H4 (cell line): ENCODE results near the gene OPCML. TPM values are rescaled to one million over a fixed set of nuclear protein-coding genes. Genes with fewer than 3 reads are reported as not detected.
A peak's percentile ranks its signal among the peaks of the same experiment; 100 is the strongest.

Experiments
- DNase-seq: peaks from one replicate; pipeline ENCODE4 v3.0.0-alpha.2; 2015; ENCODE audit warnings: low spot score
- total RNA-seq: library from RNA; depleted of rRNA; stranded (reverse); fragments of >200 nt; shearing (Covaris generic); gene quantifications from 2 replicates; pipeline ENCODE4 v1.2.3, GENCODE V29; 2014

OPCML gene
- total RNA-seq, 1 experiment from 2014 or later = 0.12 TPM

- DNase-seq = no peak
Observed at GRCh38 chr11:132942611-132943356, 589.5 kb downstream of the OPCML start.

- DNase-seq = no peak
Observed at GRCh38 chr11:132941761-132942160, 590.5 kb downstream of the OPCML start.

GRCh38 chr11:132941024-132941646 is 591.2 kb downstream of the OPCML start:
- peak; percentile 33 for DNase-seq

DNA sequence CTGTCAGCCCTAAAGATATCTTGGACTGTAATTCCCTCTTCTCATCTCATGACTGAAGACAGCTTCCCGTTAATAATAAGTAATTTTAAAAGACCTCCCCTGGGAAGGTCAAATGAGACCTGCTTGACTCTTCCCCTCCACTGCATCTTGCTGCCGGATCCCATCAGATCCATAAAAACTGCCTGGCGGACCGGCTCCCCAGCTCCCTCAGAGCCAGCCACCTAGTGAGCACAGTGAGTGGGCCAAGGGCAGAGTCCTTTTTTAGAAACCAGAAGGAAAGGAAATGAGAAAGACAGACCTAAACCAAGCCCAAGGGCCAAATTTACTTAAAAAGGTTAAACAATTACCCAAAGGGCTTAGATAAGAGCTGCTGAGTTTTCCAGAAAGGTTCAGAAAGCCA is 595.3 kb downstream of the OPCML start:
- no peak for DNase-seq

DNA sequence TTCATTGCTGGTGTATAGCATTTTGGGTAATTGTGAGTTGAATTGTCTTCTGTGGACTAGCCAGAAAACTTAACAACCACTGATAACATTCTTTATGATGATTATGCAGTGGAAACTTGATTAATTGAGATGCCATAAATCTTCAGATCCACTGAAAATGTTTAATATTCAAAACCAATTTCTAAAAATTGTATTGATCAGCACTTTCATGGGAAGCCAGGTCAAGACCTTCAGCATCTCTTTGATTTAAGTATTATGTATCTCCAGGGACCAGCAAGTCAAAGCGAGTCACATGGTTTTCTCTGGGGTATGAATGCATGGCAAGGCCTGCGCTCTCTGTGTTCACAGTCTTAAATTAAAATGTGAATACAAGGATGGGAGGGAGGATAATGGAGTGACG is 596.9 kb downstream of the OPCML start:
- DNase-seq = no peak

DNA sequence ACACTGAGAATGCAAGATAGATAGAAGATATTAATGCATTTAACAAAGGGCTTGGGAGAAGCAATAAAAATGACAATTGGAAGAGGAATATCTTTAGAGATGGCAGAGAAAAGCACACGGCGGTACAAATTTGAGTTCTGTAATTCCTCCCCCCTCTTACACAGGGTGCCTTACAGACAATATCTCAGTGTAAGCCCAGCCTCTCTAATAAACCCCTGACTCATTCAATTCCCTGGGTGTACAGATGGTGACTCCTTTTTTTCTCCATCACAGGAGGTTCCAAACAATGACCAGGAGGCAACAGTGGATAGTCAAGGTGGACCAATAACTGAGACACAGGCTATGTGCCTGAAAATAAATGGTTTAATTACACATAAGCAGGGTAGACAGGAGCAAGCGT is 598.6 kb downstream of the OPCML start:
- DNase-seq = no peak

DNA sequence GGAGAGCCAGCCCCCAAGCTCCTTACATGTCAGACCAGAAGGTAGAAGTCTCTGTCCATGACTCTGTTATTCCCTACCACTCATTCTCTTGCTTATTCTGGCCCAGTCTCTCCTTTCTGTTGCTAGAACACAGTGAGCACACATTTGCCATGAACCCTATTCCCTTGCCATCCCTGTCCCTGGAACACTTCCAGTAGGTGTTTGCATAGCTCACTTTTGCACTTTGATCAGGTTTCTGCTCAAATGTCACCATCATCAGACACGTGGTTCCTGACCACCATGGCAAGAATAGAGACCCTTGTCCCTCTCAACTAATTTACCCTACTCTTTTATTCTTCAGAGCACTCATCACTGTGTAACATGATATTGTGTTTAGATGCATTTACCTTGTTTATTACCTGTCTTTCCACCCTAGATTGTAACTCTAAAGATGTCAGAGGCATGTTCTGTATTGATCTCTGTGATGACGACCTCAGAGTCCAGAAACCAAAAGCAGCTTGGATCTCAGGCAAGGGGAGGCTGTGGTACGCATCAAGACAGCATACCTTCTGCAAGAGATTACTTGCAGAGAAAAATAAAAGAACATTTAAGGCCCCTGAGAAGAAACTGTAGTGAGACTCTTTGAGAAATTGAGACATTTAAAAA is 606.4 kb downstream of the OPCML start:
- DNase-seq = no peak

DNA sequence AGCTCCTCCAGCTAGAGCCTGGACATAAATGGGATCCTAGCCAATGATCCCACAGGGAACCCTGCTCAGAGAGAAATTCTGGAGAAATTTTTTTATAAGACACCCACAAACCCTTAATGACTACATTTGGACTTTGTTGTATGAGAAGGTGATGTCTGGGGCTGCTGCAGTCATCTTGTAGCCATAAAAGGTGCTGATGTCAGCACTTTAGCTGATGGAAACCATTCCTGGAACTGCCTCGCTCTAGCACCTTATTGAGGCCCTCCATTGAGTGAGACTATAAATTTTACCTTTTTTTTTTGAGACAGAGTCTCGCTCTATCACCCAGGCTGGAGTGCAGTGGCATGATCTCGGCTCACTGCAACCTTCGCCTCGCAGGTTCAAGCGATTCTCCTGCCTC is 610.7 kb downstream of the OPCML start:
- DNase-seq = no peak

GRCh38 chr11:132920451-132921096 is 611.7 kb downstream of the OPCML start:
- DNase-seq = no peak

GRCh38 chr11:132914600-132914999 is 617.7 kb downstream of the OPCML start:
- DNase-seq = no peak

DNA sequence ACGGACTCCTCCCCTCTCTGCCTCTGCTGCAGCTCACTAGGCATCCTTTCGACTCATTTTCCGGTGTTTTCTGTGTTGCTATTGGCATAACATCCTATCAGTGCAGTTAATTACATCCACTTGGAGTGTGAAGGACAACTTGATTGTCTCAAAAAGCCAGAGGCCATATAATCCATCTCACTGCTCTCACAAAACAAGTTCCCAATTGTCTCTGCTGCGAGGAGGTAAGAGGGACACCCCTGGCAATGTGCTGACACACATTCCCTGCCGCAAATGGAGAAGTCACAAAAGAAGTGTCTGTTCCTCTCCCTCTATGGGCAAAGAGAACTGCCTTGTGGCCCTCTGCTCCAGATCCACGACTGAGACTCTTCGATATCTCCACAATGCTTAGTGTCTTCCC is 618.4 kb downstream of the OPCML start:
- DNase-seq = no peak

GRCh38 chr11:132913295-132913694 is 619.0 kb downstream of the OPCML start:
- no peak for DNase-seq

DNA sequence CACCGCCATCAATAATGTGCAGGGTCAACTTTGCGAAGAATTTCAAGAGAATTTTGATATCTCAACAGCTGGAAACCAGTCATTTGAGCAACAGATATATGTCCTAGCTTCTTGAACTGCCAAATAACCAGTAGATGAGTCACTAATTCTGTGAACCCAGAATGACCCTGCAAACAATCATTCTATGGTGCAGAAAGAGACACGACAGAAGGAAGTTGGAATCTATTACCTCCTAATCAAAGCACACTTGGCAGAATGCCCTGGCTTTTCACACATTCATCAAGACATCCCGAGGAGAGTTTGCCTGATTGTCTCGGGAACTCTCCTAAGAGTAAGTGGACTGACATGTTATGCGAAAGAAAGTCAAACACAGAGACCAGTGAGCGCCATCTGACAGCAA is 621.1 kb downstream of the OPCML start:
- DNase-seq = no peak

GRCh38 chr11:132910011-132910760 is 622.1 kb downstream of the OPCML start:
- DNase-seq = no peak

DNA sequence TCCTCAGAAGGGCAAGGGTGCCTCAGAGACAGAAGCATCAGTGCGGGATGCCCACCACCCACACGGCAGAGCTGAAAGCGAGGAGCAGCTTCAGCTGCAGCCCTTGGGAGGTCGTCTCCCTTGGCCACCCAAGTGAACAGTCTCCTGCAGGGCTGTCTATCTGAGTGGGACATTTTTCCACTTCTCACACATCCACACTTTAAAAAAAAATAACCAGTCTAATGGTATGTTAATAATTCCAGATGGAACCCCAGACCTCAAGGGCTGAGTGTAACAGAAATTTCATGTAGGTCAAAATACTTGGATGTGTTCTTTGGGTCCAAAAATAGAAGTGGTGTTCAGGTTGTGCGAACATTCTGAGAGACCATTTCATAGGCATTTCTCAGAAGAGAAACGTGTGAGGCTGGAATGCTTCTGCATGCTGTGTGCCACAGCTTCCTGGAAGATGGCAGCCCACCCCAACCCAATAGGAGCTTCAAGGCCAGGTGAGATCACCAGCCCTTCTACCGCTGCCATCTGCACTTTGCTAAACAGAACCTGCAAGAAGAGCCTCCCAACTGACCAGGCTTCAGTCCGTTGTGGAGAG is 623.2 kb downstream of the OPCML start:
- no peak for DNase-seq

- no peak for DNase-seq
Observed at GRCh38 chr11:132908414-132908810, 623.9 kb downstream of the OPCML start.

DNA sequence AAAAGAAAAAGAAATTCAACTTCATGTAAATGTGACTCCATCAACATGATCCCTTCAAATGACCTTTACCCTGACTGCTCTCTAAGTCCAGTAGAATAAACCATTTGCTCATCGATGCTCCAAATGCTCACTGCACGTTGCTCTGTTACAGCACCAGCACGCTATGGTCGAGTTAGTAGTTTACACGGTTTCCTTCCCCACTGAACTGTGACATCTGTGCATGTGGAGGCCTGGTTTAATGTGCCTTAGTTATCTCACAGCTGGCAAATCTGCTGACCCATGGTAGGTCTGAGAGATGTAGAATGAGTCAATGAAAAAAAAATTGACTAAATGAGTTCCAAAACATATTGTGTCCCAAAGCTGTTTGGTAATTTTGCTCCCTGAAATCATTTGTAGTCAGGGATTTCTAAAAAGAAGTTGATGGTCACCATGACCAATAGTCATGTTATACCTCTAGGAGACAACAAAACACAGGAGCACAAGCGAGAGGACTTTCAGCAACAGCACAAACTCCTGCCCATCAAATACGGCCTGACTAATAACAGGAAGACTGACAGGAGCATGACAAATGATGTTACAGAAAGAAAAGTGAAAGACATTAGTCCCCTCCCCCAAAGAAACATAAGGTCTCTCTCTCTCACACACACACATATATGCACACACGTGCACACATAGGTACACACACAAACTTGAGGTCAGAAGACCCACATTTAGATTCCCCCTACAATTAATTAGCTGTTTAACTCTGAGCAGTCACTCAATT is 624.5 kb downstream of the OPCML start:
- DNase-seq = no peak

DNA sequence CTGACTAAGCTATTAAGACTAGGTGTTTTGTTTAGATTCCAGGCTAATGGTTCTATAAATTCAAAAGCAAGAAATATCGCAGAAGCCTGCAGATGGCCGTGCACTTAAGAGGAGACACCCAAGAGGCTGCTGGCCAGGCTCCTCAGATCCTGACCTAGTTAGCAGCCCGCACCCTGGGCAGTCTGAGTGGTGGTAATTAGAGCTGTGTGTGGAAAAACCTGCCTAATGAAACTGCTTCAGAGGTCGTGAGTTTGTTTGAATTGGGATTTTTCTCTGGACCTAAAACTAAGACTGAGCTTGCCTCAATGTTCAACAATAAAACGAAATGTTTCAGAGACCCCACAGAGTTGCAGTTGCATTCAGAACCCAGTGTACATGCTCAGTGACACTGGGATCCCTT is 627.7 kb downstream of the OPCML start:
- DNase-seq = no peak

- no peak for DNase-seq
Observed at GRCh38 chr11:132904091-132904490, 628.2 kb downstream of the OPCML start.

GRCh38 chr11:132901638-132902471 is 630.4 kb downstream of the OPCML start:
- DNase-seq = no peak
